Measurements from ENCODE around the gene BICRA.

DNA sequence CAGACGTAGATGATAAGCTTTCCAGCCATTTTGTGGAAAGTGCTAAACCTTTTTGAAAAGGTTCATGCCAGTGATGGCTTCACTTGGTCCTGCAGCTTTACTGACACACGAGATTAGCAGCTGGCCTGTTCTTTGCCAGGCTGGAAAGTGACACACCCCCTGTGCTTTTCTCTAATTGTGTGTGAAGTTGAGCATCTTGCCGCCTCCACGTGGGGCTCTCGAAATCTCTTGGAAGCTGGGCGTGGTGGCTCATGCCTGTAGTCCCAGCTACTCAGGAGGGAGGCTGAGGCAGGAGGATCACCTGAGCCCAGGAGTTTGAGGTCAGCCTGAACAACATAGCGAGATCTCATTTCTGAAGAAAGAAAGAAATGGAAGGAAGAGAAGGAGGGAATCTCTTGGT, 79.0 kb downstream of the BICRA start:
- TF ChIP-seq POLR2A (IDR thresholded peaks at IDR 0.05; ENCODE audit: low read depth, low read length) (no peak), POLR2AphosphoS5 (IDR thresholded peaks at IDR 0.05; ENCODE audit: low read depth, low read length) (no peak), SPI1 (IDR thresholded peaks at IDR 0.05; ENCODE audit: low read depth, low read length) (no peak), POU2F2 (IDR thresholded peaks at IDR 0.05; ENCODE audit: low read depth, low read length) (no peak), TAF1 (IDR thresholded peaks at IDR 0.05; ENCODE audit: low read depth, low read length) (no peak)
